Lower leg skin (tissue), 4 donors: ENCODE data around the gene MTOR. TPM values are rescaled to one million over a fixed set of nuclear protein-coding genes. Genes with fewer than 3 reads are reported as not detected.

ENCODE experiments used
- DNase-seq, 2 donors: peaks; one replicate each; pipeline ENCODE4 v3.0.0-alpha.2; 2019; ENCODE audit warnings: low spot score in 2 of 2
- H3K4me3 ChIP-seq: fragments of 200-600 bp; sonication (generic); 2 replicates; pipeline ENCODE4 v1.5.1; 2017; ENCODE audit warnings: mild to moderate bottlenecking, low read depth; ENCODE audit not compliant: poor library complexity, severe bottlenecking
- POLR2A ChIP-seq, 2 donors: fragments of 450-650 bp; IDR thresholded peaks; one replicate each; pipeline ENCODE4 v1.6.1; 2016 to 2017; ENCODE audit warnings: antibody characterized with exemption in 2 of 2, mild to moderate bottlenecking in 1 of 2, moderate library complexity in 1 of 2
- WGBS, 2 donors: methylation state at CpG; one replicate each; pipeline ENCODE4 v1.1.5; 2018; 5-methylcytosine and 5-hydroxymethylcytosine counted together
- intact Hi-C: fragments of 100-400 bp; cut with DNase I; formaldehyde crosslinking; loops from one replicate; pipeline ENCODE4 v1.15.0; 2023; ENCODE audit warnings: low total_unique reads
- total RNA-seq, 4 donors: library from RNA; depleted of rRNA; stranded (reverse); fragments of >200 nt; gene quantifications; one replicate each; pipeline ENCODE4 v1.1.0, GENCODE V29; 2016
- TF ChIP-seq, protein P1 (sequence below), 3 donors: fragments of 450-650 bp; IDR thresholded peaks; one replicate each; pipeline ENCODE4 v1.5.1; 2016; ENCODE audit warnings: antibody characterized with exemption in 3 of 3, mild to moderate bottlenecking in 3 of 3, moderate library complexity in 2 of 3

MTOR gene
- total RNA-seq, 4 donors from 2014 or later: 28.7 to 31.5 (median 29.7) TPM

GRCh38 chr1:11158291-11158690 is 104.1 kb downstream of the MTOR start:
- no peak overlapping the region for H3K4me3 ChIP-seq
- TF ChIP-seq POLR2A (IDR thresholded peaks at IDR 0.05): no peak
- TF ChIP-seq, protein P1, sequence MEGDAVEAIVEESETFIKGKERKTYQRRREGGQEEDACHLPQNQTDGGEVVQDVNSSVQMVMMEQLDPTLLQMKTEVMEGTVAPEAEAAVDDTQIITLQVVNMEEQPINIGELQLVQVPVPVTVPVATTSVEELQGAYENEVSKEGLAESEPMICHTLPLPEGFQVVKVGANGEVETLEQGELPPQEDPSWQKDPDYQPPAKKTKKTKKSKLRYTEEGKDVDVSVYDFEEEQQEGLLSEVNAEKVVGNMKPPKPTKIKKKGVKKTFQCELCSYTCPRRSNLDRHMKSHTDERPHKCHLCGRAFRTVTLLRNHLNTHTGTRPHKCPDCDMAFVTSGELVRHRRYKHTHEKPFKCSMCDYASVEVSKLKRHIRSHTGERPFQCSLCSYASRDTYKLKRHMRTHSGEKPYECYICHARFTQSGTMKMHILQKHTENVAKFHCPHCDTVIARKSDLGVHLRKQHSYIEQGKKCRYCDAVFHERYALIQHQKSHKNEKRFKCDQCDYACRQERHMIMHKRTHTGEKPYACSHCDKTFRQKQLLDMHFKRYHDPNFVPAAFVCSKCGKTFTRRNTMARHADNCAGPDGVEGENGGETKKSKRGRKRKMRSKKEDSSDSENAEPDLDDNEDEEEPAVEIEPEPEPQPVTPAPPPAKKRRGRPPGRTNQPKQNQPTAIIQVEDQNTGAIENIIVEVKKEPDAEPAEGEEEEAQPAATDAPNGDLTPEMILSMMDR (IDR thresholded peaks at IDR 0.05): no peak
- intact Hi-C loops: no loop called here
- WGBS, 2 donors: 81 to 82% methylated on average over 3 of the region's 3 CpGs
- no peak for DNase-seq

- H3K4me3 ChIP-seq: no peak overlapping the region
- intact Hi-C loops: no loop called here
- TF ChIP-seq POLR2A (IDR thresholded peaks at IDR 0.05): no peak
- TF ChIP-seq, protein P1 (IDR thresholded peaks at IDR 0.05): no peak
- DNase-seq: peak in 1 of 2 donors; percentile 37
- WGBS, 2 donors: 18 to 27% methylated on average over 2 of the region's 2 CpGs
Observed at GRCh38 chr1:11157867-11158266, 104.5 kb downstream of the MTOR start.

DNA sequence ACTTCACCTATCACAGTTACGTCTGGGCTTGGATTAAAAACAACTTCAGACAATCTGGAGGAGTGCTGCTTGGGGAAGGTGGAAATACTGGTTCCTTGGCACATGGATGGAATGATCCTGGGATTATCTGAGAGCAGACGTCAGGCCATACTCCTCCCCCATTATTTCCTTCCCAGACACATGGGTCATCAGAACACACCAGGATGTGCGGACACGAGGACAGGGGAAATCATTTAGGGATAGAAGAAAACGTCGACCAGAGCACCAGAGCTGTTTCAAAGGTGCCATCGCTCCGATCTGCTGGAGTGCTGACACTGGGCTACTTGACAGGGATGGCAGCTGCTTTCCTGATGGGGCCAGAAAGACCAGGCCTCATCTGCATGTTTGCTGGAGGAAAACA is 105.0 kb downstream of the MTOR start:
- no peak for TF ChIP-seq POLR2A (IDR thresholded peaks at IDR 0.05)
- no peak for DNase-seq
- intact Hi-C loops: no loop called here
- WGBS, 2 donors: 69% methylated on average over 8 of the region's 8 CpGs
- no peak overlapping the region for H3K4me3 ChIP-seq

DNA sequence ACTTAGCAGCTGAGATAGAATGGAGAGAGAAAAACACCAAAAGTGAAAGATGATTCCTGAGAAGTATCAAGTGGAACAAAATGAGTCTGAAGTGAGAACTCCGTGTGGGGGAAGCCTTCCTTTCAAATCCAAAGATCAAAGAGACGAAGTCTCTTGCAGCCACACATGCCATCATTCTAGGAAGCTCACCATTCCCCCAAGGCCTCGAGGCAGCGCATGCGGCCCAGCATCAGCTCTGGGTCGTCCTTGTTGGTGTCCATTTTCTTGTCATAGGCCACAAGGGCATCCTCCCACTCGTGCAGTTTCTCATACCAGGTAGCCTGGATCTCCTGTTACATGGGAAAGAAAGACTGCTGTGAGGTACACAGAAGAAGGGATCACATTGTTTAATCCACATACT is 105.4 kb downstream of the MTOR start:
- 75 to 88% methylated on average over 7 of the region's 7 CpGs for WGBS, 2 donors
- intact Hi-C loops: no loop called here
- no peak for TF ChIP-seq POLR2A (IDR thresholded peaks at IDR 0.05)
- TF ChIP-seq, protein P1 (IDR thresholded peaks at IDR 0.05): no peak
- no peak overlapping the region for H3K4me3 ChIP-seq
- no peak for DNase-seq

DNA sequence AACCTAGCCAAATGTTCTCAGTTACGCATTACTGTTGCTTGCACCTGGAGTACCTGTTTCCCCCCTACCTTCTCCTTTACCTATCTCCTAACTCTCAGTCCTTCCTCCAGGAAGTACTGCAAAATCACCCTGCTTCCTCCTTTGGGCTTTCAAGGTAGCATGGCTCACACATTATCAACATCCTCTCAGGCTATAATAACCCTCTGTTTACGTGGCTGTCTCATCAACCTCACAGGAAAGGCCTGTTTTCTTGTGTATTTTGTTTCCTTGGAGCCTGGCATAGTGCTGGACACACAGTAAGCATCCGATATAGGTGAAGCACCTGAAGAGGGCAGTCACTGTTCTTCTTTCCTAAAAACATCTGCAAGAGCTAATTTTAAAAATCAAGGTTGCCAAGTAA is 105.9 kb downstream of the MTOR start:
- 73 to 80% methylated on average over 3 of the region's 3 CpGs for WGBS, 2 donors
- no peak for DNase-seq
- intact Hi-C loops: no loop called here
- H3K4me3 ChIP-seq: no peak overlapping the region
- TF ChIP-seq, protein P1 (IDR thresholded peaks at IDR 0.05): no peak
- no peak for TF ChIP-seq POLR2A (IDR thresholded peaks at IDR 0.05)

- no peak for DNase-seq
- intact Hi-C loops: no loop called here
- 84 to 89% methylated on average over 3 of the region's 3 CpGs for WGBS, 2 donors
- TF ChIP-seq, protein P1 (IDR thresholded peaks at IDR 0.05): no peak
- no peak for TF ChIP-seq POLR2A (IDR thresholded peaks at IDR 0.05)
- H3K4me3 ChIP-seq: no peak overlapping the region
Observed at GRCh38 chr1:11153184-11153583, 109.2 kb downstream of the MTOR start.
